SIG-M5 (cell line): ENCODE measurements around the gene SPARCL1.
"Not testable (repeated sequence)": the region's sequence is repeated elsewhere in the genome, so short reads cannot be mapped to it uniquely, and the experiment has no call there.

Experiments
- DNase-seq: peaks from one replicate; lab custom pipeline; 2025; lab: John Stamatoyannopoulos, UW

SPARCL1 gene

GRCh38 chr4:87500092-87500462 lies 29.1 kb downstream of the SPARCL1 start:
- DNase-seq, result no peak

- DNase-seq, result no peak
These were observed 29.6 kb downstream of the SPARCL1 start for GRCh38 chr4:87499403-87500091.

GRCh38 chr4:87498446-87498900 lies 30.7 kb downstream of the SPARCL1 start:
- no peak for DNase-seq

- DNase-seq, result no peak
These were observed 31.6 kb downstream of the SPARCL1 start for GRCh38 chr4:87497578-87497977.

GRCh38 chr4:87497159-87497558 lies 32.0 kb downstream of the SPARCL1 start:
- DNase-seq, result no peak

GRCh38 chr4:87493115-87493514 lies 36.1 kb downstream of the SPARCL1 start:
- no peak for DNase-seq

- DNase-seq, result not testable (repeated sequence)
These were observed 37.3 kb downstream of the SPARCL1 start for GRCh38 chr4:87491851-87492250.

GRCh38 chr4:87491436-87491835 lies 37.7 kb downstream of the SPARCL1 start:
- DNase-seq, result no peak

GRCh38 chr4:87490664-87491369 lies 38.4 kb downstream of the SPARCL1 start:
- no peak for DNase-seq

GRCh38 chr4:87489678-87490077 lies 39.5 kb downstream of the SPARCL1 start:
- DNase-seq, result no peak

GRCh38 chr4:87488666-87489065 lies 40.5 kb downstream of the SPARCL1 start:
- not testable (repeated sequence) for DNase-seq

GRCh38 chr4:87483247-87483646 lies 45.9 kb downstream of the SPARCL1 start:
- not testable (repeated sequence) for DNase-seq

- DNase-seq, result no peak
These were observed 47.8 kb downstream of the SPARCL1 start for GRCh38 chr4:87481377-87481776.

- DNase-seq, result no peak
These were observed 50.4 kb downstream of the SPARCL1 start for GRCh38 chr4:87478732-87479250.

- DNase-seq, result no peak
These were observed 52.2 kb downstream of the SPARCL1 start for GRCh38 chr4:87476934-87477333.

GRCh38 chr4:87469390-87469789 lies 59.8 kb downstream of the SPARCL1 start:
- no peak for DNase-seq

- no peak for DNase-seq
These were observed 63.3 kb downstream of the SPARCL1 start for GRCh38 chr4:87465739-87466366.

GRCh38 chr4:87462102-87462501 lies 67.1 kb downstream of the SPARCL1 start:
- DNase-seq, result no peak

GRCh38 chr4:87461281-87461700 lies 67.9 kb downstream of the SPARCL1 start:
- DNase-seq, result no peak

- DNase-seq, result no peak
These were observed 70.3 kb downstream of the SPARCL1 start for GRCh38 chr4:87458913-87459312.

- no peak for DNase-seq
These were observed 77.6 kb downstream of the SPARCL1 start for GRCh38 chr4:87451537-87451936.

GRCh38 chr4:87446375-87446774 lies 82.8 kb downstream of the SPARCL1 start:
- DNase-seq, result not testable (repeated sequence)

- no peak for DNase-seq
These were observed 83.2 kb downstream of the SPARCL1 start for GRCh38 chr4:87445964-87446363.
